Panc1 (cell line): Measurements from ENCODE around the gene ARHGDIB. TPM values are rescaled to one million over a fixed set of nuclear protein-coding genes. Genes with fewer than 3 reads are reported as not detected.

ENCODE experiments used
- ATAC-seq: fragments of 200-7000 bp; cut with Tn5 transposase; 2 replicates; pipeline ENCODE4 v1.9.1; 2020; ENCODE audit warnings: mild to moderate bottlenecking, moderate library complexity
- BruUV-seq: library from RNA; stranded (reverse); fragments of 400-500 nt; replicated peaks from 2 replicates; lab custom pipeline; 2021; lab: Mats Ljungman, UMichigan
- CTCF ChIA-PET: fragments of 300-600 bp; sonication (Branson Sonifier 250); formaldehyde crosslinking; loops from one replicate; lab custom pipeline; 2022; ENCODE audit warnings: antibody characterized with exemption; lab: Charles Lee
- POLR2A ChIA-PET: fragments of 300-600 bp; sonication (Branson Sonifier 250); formaldehyde crosslinking; loops from one replicate; lab custom pipeline; 2022; ENCODE audit warnings: antibody characterized with exemption; lab: Charles Lee
- DNase-seq: peaks from one replicate; pipeline ENCODE4 v3.0.0-alpha.2; 2010; ENCODE audit warnings: low read depth, low spot score
- H3K27ac ChIP-seq: 2 replicates; pipeline ENCODE4 v1.5.1; 2011; ENCODE audit warnings: mild to moderate bottlenecking, low read length, inconsistent platforms
- H3K27me3 ChIP-seq: fragments of 200-500 bp; sonication (Bioruptor generic); 2 replicates; pipeline ENCODE4 v1.6.0; 2014; ENCODE audit warnings: low read length, inconsistent platforms; ENCODE audit not compliant: control insufficient read depth, insufficient read depth
- H3K36me3 ChIP-seq: fragments of 200-500 bp; sonication (Bioruptor generic); 2 replicates; pipeline ENCODE4 v1.5.1; 2014; ENCODE audit warnings: inconsistent platforms, mild to moderate bottlenecking, low read length, moderate library complexity; ENCODE audit not compliant: control insufficient read depth, insufficient read depth
- H3K4me1 ChIP-seq: 2 replicates; pipeline ENCODE4 v1.5.1; 2011; ENCODE audit warnings: inconsistent platforms, mild to moderate bottlenecking, low read length, moderate library complexity; ENCODE audit not compliant: control insufficient read depth, insufficient read depth
- H3K4me3 ChIP-seq, 2 experiments: 2 replicates each; pipeline ENCODE4 v1.5.1; 2011 to 2012; ENCODE audit warnings: low read depth in 2 of 2, low read length in 2 of 2, mild to moderate bottlenecking in 2 of 2, inconsistent platforms in 1 of 2, moderate library complexity in 1 of 2
- H3K9me3 ChIP-seq: fragments of 200-500 bp; sonication (Bioruptor generic); 2 replicates; pipeline ENCODE4 v1.5.1; 2014; ENCODE audit warnings: low read depth, mild to moderate bottlenecking, inconsistent platforms, low read length, moderate library complexity; ENCODE audit not compliant: control insufficient read depth, insufficient read depth
- REST ChIP-seq, 2 experiments: IDR thresholded peaks; 2 replicates each; pipeline ENCODE4 v1.6.1; 2011 to 2012; ENCODE audit warnings: low read depth in 2 of 2, control low read depth in 1 of 2, low read length in 1 of 2, mild to moderate bottlenecking in 1 of 2, moderate library complexity in 1 of 2; ENCODE audit not compliant: insufficient read depth in 1 of 2
- SIN3A ChIP-seq: IDR thresholded peaks from 2 replicates; pipeline ENCODE4 v1.6.1; 2012; ENCODE audit warnings: low read depth, mild to moderate bottlenecking, low read length, moderate library complexity, borderline replicate concordance; ENCODE audit not compliant: insufficient read depth
- in situ Hi-C: cut with HindIII; loops from 2 replicates; pipeline ENCODE4 v1.10.0; 2016; ENCODE audit warnings: low sequenced_read_pairs, low pct_unique_long_range_greater_than_20kb
- intact Hi-C: fragments of 100-400 bp; cut with micrococcal nuclease; formaldehyde crosslinking; loops from one replicate; pipeline ENCODE4 v1.10.0; 2022; ENCODE audit not compliant: unreplicated experiment
- total RNA-seq: library from RNA; stranded (reverse); gene quantifications from one replicate; pipeline ENCODE4 v1.2.1, GENCODE V29; 2021; ENCODE audit not compliant: unreplicated experiment
- TF ChIP-seq, protein P1 (sequence below): fragments of 450-650 bp; IDR thresholded peaks from 2 replicates; pipeline ENCODE4 v1.5.1; 2017; ENCODE audit warnings: mild to moderate bottlenecking

ARHGDIB gene
- total RNA-seq, 1 experiment from 2014 or later, result 1.6 TPM

DNA sequence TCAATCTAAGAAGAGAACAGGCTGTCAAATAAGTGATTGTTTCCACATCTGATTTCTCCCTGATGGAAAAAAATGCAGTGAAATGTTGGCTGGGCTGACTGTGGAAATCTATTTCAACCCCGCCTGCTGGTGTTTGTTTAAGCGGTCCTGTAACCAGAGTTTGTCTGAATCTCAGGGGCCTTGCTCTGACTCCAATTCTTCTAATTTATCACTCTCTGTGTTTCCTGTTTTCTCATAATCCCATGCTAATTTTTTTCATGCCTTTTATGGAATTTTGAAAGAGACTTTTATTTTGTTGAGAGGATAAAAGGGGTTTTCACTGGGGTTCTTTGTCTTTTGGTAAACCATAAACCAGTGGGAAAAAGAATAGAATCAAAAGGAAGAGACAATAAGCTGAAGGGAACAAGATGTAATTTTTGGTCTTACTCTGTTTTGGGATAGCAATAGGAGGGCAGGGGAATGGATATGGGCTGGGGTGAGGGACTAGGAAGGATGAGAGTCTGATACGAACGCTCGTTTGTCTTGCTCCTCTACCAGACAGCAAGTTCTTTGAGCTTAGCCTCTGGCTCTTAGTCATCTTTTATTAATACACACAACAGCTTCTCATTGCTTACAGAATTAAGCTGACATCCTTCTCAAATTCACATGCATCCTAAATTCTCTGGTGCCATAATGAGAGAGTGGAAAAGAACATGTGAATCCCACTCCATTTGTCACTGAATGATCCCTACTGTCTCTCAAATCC is 67.7 kb downstream of the ARHGDIB start:
- no peaks in the 10 kb centered on the region for H3K27me3 ChIP-seq
- intact Hi-C loops, result no loop called here
- no peak for DNase-seq
- H3K4me3 ChIP-seq, result no peak overlapping the region
- no peaks in the 10 kb centered on the region for H3K36me3 ChIP-seq
- POLR2A ChIA-PET, result interaction anchor here (0.6 kb wide), 1 partner anchor 282 kb away, joined by 3 read pairs; no protein-coding TSS in a partner anchor
- no peak for ATAC-seq
- no peak for TF ChIP-seq REST (IDR thresholded peaks at IDR 0.05; ENCODE audit: insufficient read depth in 1 of 2, low read depth in 2 of 2, low read length in 1 of 2)
- no TSS peak for BruUV-seq
- no peaks in the 10 kb centered on the region for H3K9me3 ChIP-seq
- H3K27ac ChIP-seq, result no peak overlapping the region
- CTCF ChIA-PET, result no interaction called here
- H3K4me1 ChIP-seq, result no peaks in the 10 kb centered on the region
- in situ Hi-C loops, result no loop called here

DNA sequence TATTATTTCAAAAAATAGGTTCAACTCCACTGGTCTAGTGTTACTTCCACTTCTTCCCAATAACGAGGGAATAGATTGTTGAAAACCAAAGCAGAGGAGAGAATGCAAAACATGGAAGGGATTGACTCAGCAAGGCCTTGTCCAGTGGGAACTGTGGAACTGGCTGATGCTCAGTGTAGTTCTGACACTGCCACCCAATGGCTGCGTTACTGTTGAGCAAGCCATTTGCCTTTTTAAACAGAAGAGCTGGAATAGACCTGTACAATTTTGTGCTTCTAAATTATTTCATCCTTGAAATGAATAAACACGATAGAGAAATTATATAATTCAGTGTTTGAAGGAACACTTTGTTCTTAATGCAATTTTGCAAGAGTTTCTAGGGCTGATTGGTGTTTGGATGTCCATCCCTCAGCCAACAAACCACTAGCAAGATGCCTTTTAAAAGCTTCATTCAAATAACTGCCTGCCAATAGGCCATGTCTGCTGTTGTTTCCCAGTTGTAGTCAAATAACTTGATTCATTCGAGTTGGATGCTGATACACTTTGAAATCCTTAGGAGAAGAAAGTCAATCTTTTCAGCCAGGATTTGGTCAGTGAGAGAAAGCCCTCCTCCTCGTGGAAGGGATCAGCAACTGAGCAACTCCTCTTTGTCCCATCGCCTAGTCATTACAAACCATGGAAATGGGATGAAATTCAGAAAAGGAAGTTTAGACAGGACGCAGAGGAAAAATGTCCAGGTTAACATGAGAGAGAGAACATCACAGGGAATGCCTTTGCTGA is 68.5 kb downstream of the ARHGDIB start:
- no peak for DNase-seq
- in situ Hi-C loops, result no loop called here
- no peaks in the 10 kb centered on the region for H3K27me3 ChIP-seq
- CTCF ChIA-PET, result no interaction called here
- BruUV-seq, result no TSS peak
- no peak for TF ChIP-seq SIN3A
- TF ChIP-seq, protein P1, sequence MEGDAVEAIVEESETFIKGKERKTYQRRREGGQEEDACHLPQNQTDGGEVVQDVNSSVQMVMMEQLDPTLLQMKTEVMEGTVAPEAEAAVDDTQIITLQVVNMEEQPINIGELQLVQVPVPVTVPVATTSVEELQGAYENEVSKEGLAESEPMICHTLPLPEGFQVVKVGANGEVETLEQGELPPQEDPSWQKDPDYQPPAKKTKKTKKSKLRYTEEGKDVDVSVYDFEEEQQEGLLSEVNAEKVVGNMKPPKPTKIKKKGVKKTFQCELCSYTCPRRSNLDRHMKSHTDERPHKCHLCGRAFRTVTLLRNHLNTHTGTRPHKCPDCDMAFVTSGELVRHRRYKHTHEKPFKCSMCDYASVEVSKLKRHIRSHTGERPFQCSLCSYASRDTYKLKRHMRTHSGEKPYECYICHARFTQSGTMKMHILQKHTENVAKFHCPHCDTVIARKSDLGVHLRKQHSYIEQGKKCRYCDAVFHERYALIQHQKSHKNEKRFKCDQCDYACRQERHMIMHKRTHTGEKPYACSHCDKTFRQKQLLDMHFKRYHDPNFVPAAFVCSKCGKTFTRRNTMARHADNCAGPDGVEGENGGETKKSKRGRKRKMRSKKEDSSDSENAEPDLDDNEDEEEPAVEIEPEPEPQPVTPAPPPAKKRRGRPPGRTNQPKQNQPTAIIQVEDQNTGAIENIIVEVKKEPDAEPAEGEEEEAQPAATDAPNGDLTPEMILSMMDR, result peak; percentile 10; the same call in 1 of the 2 replicates
- intact Hi-C loops, result no loop called here
- H3K4me3 ChIP-seq, result no peak overlapping the region
- H3K27ac ChIP-seq, result no peak overlapping the region
- no peaks in the 10 kb centered on the region for H3K4me1 ChIP-seq
- POLR2A ChIA-PET, result no interaction called here
- H3K9me3 ChIP-seq, result no peaks in the 10 kb centered on the region
- no peak for ATAC-seq
- no peaks in the 10 kb centered on the region for H3K36me3 ChIP-seq

Other genes starting within 250 kb of the ARHGDIB start
- gene WBP11, start 158.1 kb downstream of the ARHGDIB start, total RNA-seq, result 47.3 TPM
- gene C12orf60, start 157.9 kb downstream of the ARHGDIB start, total RNA-seq, result 0.54 TPM
- not detected for gene SMCO3, start 147.4 kb downstream of the ARHGDIB start, total RNA-seq
- not detected for gene ART4, start 118.1 kb downstream of the ARHGDIB start, total RNA-seq
- 0.72 TPM for gene MGP, start 75.7 kb downstream of the ARHGDIB start, total RNA-seq
- not detected for gene ERP27, start 23.1 kb downstream of the ARHGDIB start, total RNA-seq
- gene PDE6H, start 11.4 kb upstream of the ARHGDIB start, total RNA-seq, result not detected